Esophagus squamous epithelium (tissue), 4 donors: ENCODE data around the gene APBA2.

Experiments
- POLR2A ChIP-seq, 4 donors: fragments of 450-650 bp; IDR thresholded peaks; one replicate each; pipeline ENCODE4 v1.6.1; 2017; ENCODE audit warnings: antibody characterized with exemption in 4 of 4, mild to moderate bottlenecking in 4 of 4, moderate library complexity in 3 of 4
- TF ChIP-seq, protein P1 (sequence below), 6 experiments: fragments of 450-650 bp in 4 of 6; fragments of 200-600 bp in 2 of 6; sonication (generic) in 2 of 6; IDR thresholded peaks; one replicate each; pipeline ENCODE4 v1.5.1; 2016 to 2019; ENCODE audit warnings: antibody characterized with exemption in 6 of 6, mild to moderate bottlenecking in 4 of 6, moderate library complexity in 4 of 6

DNA sequence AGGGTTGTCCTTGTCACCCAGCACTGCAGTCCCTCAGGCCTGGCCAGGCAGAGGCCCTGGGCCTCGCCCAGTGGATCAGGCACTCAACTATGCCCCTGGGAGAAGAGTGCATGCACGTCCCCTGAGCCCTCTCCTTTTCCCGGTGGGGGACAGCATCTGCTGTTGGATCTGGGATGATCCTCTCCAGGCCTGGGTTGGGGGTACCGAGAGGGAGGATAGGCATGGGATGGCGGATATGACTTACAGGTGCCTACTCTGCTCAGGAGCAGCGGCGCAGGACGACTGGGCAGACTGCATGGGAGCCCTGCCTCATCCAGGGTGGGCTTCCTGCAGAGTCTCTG, 9.0 kb upstream of the APBA2 start:
- TF ChIP-seq POLR2A (IDR thresholded peaks at IDR 0.05), result no peak
- TF ChIP-seq, protein P1, sequence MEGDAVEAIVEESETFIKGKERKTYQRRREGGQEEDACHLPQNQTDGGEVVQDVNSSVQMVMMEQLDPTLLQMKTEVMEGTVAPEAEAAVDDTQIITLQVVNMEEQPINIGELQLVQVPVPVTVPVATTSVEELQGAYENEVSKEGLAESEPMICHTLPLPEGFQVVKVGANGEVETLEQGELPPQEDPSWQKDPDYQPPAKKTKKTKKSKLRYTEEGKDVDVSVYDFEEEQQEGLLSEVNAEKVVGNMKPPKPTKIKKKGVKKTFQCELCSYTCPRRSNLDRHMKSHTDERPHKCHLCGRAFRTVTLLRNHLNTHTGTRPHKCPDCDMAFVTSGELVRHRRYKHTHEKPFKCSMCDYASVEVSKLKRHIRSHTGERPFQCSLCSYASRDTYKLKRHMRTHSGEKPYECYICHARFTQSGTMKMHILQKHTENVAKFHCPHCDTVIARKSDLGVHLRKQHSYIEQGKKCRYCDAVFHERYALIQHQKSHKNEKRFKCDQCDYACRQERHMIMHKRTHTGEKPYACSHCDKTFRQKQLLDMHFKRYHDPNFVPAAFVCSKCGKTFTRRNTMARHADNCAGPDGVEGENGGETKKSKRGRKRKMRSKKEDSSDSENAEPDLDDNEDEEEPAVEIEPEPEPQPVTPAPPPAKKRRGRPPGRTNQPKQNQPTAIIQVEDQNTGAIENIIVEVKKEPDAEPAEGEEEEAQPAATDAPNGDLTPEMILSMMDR (IDR thresholded peaks at IDR 0.05), result no peak
